Measurements from ENCODE around the gene LUC7L2. TPM values are rescaled to one million over a fixed set of nuclear protein-coding genes. Genes with fewer than 3 reads are reported as not detected.

Gene LUC7L2
- total and polyA plus RNA-seq, 4 donors = 16.2 to 38.9 (median 22.9) TPM

DNA sequence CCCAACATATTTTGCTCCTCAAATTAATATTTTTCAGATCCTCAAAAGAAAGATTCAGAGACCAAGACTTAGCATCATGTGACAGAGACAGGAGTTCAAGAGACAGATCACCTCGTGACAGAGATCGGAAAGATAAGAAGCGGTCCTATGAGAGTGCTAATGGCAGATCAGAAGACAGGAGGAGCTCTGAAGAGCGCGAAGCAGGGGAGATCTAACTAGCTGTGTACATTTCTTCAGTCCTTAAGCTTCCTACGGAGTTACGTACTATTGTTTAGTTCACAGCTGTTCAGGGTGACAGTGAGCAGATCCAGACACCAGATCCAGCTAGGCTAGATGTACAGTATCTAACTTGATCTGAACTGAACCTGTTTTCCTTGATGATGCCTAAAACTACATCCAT, 62.4 kb downstream of the LUC7L2 start:
- Histone ChIP-seq H3K4me1 (ENCODE audit: control insufficient read depth in 4 of 4, insufficient read depth in 4 of 4, low read length in 3 of 4) (peaks cover 0 to 2% (median 0%) of the 10 kb centered on the region in 4 donors), H3K4me3 (ENCODE audit: low read depth in 1 of 3, low read length in 3 of 3) (no peak overlapping the region), H3K36me3 (ENCODE audit: control insufficient read depth in 4 of 4, insufficient read depth in 3 of 4, low read depth in 1 of 4, low read length in 3 of 4) (peaks cover 12 to 50% (median 43%) of the 10 kb centered on the region in 4 donors), H3K27ac (ENCODE audit: low read depth in 1 of 2, low read length in 2 of 2) (no peak overlapping the region), H3K9ac (ENCODE audit: low read depth in 1 of 2, low read length in 2 of 2) (no peak overlapping the region), H3K9me3 (ENCODE audit: control insufficient read depth in 4 of 4, low read length in 3 of 4) (no peaks in the 10 kb centered on the region), H3K27me3 (ENCODE audit: control insufficient read depth in 4 of 4, insufficient read depth in 4 of 4, low read length in 3 of 4) (no peaks in the 10 kb centered on the region)
- no peak for DNase-seq (ENCODE audit: low spot score)
- WGBS = 89% methylated on average over 7 of the region's 7 CpGs
- TF ChIP-seq YY1 (IDR thresholded peaks at IDR 0.05) (no peak), RAD21 (IDR thresholded peaks at IDR 0.05) (no peak), RXRA (IDR thresholded peaks at IDR 0.05) (no peak), TAF1 (conservative IDR thresholded peaks at IDR 0.05) (no peak), GABPA (IDR thresholded peaks at IDR 0.05 in 1 of 2, conservative IDR thresholded peaks at IDR 0.05 in 1 of 2) (no peak), HNF4G (IDR thresholded peaks at IDR 0.05) (no peak), FOXA1 (IDR thresholded peaks at IDR 0.05) (no peak), HNF4A (conservative IDR thresholded peaks at IDR 0.05) (no peak), JUND (IDR thresholded peaks at IDR 0.05) (no peak), EGR1 (IDR thresholded peaks at IDR 0.05; ENCODE audit: low read depth in 2 of 2) (no peak), FOXA2 (IDR thresholded peaks at IDR 0.05) (no peak), NR2F2 (IDR thresholded peaks at IDR 0.05) (no peak), SP1 (IDR thresholded peaks at IDR 0.05) (no peak)
- TF ChIP-seq, protein P1, sequence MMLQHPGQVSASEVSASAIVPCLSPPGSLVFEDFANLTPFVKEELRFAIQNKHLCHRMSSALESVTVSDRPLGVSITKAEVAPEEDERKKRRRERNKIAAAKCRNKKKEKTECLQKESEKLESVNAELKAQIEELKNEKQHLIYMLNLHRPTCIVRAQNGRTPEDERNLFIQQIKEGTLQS (IDR thresholded peaks at IDR 0.05) = no peak
- TF ChIP-seq, protein P2, sequence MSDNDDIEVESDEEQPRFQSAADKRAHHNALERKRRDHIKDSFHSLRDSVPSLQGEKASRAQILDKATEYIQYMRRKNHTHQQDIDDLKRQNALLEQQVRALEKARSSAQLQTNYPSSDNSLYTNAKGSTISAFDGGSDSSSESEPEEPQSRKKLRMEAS (IDR thresholded peaks at IDR 0.05) = no peak
- TF ChIP-seq, protein P3, sequence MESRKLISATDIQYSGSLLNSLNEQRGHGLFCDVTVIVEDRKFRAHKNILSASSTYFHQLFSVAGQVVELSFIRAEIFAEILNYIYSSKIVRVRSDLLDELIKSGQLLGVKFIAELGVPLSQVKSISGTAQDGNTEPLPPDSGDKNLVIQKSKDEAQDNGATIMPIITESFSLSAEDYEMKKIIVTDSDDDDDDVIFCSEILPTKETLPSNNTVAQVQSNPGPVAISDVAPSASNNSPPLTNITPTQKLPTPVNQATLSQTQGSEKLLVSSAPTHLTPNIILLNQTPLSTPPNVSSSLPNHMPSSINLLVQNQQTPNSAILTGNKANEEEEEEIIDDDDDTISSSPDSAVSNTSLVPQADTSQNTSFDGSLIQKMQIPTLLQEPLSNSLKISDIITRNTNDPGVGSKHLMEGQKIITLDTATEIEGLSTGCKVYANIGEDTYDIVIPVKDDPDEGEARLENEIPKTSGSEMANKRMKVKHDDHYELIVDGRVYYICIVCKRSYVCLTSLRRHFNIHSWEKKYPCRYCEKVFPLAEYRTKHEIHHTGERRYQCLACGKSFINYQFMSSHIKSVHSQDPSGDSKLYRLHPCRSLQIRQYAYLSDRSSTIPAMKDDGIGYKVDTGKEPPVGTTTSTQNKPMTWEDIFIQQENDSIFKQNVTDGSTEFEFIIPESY (IDR thresholded peaks at IDR 0.05) = no peak
- TF ChIP-seq, protein P4, sequence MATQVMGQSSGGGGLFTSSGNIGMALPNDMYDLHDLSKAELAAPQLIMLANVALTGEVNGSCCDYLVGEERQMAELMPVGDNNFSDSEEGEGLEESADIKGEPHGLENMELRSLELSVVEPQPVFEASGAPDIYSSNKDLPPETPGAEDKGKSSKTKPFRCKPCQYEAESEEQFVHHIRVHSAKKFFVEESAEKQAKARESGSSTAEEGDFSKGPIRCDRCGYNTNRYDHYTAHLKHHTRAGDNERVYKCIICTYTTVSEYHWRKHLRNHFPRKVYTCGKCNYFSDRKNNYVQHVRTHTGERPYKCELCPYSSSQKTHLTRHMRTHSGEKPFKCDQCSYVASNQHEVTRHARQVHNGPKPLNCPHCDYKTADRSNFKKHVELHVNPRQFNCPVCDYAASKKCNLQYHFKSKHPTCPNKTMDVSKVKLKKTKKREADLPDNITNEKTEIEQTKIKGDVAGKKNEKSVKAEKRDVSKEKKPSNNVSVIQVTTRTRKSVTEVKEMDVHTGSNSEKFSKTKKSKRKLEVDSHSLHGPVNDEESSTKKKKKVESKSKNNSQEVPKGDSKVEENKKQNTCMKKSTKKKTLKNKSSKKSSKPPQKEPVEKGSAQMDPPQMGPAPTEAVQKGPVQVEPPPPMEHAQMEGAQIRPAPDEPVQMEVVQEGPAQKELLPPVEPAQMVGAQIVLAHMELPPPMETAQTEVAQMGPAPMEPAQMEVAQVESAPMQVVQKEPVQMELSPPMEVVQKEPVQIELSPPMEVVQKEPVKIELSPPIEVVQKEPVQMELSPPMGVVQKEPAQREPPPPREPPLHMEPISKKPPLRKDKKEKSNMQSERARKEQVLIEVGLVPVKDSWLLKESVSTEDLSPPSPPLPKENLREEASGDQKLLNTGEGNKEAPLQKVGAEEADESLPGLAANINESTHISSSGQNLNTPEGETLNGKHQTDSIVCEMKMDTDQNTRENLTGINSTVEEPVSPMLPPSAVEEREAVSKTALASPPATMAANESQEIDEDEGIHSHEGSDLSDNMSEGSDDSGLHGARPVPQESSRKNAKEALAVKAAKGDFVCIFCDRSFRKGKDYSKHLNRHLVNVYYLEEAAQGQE (IDR thresholded peaks at IDR 0.05) = no peak
- TF ChIP-seq, protein P5, sequence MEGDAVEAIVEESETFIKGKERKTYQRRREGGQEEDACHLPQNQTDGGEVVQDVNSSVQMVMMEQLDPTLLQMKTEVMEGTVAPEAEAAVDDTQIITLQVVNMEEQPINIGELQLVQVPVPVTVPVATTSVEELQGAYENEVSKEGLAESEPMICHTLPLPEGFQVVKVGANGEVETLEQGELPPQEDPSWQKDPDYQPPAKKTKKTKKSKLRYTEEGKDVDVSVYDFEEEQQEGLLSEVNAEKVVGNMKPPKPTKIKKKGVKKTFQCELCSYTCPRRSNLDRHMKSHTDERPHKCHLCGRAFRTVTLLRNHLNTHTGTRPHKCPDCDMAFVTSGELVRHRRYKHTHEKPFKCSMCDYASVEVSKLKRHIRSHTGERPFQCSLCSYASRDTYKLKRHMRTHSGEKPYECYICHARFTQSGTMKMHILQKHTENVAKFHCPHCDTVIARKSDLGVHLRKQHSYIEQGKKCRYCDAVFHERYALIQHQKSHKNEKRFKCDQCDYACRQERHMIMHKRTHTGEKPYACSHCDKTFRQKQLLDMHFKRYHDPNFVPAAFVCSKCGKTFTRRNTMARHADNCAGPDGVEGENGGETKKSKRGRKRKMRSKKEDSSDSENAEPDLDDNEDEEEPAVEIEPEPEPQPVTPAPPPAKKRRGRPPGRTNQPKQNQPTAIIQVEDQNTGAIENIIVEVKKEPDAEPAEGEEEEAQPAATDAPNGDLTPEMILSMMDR (IDR thresholded peaks at IDR 0.05; ENCODE audit: low read depth, low read length, missing input control) = no peak

All from liver (tissue), 9 donors.